Activated naive CD8-positive, alpha-beta T cell treated with anti-CD3 and anti-CD28 coated beads, Interleukin-2, amount 50 U/mL, for 16 hours (primary cell): ENCODE measurements around the gene CDR2L.
"Not testable (repeated sequence)": the region's sequence is repeated elsewhere in the genome, so short reads cannot be mapped to it uniquely, and the experiment has no call there.

ENCODE experiments used
- DNase-seq: peaks from one replicate; pipeline ENCODE4 v3.0.0-alpha.2; 2020; ENCODE audit warnings: low read depth, low spot score

CDR2L gene

DNA sequence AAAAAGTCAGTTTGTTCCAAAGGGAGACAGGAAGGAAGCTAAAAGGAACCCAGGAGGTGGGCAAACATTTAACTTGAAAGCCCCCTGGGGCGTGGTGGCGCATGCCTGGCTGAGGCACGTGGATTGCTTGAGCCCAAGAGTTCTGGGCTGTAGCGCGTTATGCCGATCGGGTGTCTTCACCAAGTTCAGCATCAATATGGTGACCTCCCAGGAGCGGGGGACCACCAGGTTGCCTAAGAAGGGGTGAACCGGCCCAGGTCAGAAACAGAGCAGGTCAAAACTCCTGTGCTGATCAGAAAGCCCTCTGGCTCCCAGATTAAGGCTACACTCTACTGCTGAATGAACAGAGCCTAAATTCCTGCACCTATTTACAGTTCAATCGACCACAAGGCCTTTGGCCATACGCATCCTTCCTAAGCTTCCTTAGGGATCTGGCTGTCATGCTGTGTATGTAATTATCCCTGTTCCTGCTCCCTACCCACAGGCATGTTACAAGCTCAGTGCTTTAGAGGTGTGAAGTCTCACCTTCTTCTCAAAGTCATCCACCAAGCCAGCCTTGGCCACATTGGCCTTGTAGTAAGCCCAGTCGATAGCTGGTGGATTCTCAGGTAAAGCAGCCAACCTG, 54.3 kb downstream of the CDR2L start:
- DNase-seq: no peak

DNA sequence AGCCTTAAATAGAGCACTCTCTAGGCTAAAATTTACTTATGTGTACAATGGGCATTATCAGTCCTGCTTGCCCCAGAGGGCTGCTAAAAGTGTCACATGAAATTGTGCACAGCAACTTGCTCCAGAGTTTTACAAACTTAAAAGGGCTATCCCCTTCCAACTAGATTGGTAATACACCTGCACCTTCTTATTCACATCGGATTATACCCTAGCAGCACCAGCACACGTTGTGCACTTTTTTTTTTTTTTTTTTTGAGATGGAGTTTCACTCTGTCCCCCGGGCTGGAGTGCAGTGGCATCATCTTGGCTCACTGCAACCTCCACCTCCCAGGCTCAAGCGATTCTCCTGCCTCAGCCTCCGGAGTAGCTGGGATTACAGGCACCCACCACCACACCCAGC, 56.4 kb downstream of the CDR2L start:
- not testable (repeated sequence) for DNase-seq

DNA sequence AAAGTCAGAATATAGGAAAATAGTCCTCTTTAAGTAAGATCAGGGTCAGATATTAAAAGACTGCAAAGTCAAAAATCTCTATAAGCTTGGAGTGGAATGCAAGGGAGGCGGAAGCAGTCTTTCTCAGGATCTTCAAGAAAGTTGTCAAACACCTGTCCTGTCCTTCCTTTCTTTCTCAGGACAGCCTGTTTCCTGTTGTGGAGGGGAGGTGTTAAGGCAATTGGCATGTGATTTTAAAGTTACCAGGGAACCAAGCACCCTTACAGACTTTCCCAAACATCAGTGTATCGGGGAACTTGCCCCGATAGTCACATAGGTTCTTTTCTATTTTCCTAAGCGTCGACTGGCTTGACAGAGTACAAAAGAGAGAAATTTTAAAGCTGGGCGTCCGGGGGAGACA, 57.3 kb downstream of the CDR2L start:
- DNase-seq: no peak

GRCh38 chr17:75045946-75046406, 58.5 kb downstream of the CDR2L start:
- not testable (repeated sequence) for DNase-seq

DNA sequence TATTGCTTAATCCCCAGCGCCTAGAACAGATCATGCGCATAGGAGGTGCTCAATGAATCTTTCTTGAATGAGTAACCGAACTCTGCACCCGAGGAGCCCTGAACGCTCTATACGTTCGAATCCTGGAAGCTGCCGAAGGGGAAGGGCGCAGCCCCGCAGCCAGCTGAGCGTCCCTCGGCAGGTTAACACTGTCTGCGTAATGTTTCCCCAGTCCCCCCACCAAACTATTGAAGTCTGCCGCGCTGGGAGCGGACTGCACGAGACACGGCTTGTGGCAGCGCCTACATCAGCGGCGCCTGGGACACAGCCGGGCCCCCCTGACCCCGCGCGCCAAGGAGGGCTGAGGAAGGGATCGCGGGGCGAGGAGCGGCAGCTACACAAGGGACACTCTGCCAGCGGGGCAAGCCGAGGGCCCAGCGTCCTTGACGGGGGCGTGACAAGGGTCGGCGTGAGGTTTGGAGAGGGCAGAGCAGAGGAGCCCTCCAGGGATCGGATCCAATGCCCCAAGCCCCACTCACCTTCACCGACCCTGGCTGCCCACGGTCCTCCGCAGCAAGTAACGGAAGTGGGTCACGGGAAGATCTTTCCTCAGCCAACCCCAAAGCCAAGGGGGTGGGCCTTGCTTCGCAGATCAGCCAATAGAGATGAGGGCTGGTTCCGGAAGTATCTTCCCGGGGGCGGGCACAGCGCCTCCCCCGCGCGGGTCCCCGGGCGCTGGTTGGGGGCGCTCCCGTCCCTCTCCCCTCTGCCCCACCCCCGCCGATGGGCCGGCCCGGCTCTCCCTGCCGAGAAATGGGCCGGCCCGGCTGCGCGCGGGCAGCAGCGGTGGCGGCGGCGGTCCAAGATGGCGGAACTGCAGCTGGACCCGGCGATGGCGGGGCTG, 59.2 kb downstream of the CDR2L start, which contains the start of the genes ATP5PD and KCTD2:
TSS of gene ATP5PD (minus strand) at position 563 of the 883 bp plus-strand sequence. CDS start 4,319 bp downstream, outside the sequence.
TSS of gene KCTD2 (plus strand) at position 819 of the 883 bp plus-strand sequence. CDS start at position 845, 26 bp downstream.
- DNase-seq: peak; percentile 91

DNA sequence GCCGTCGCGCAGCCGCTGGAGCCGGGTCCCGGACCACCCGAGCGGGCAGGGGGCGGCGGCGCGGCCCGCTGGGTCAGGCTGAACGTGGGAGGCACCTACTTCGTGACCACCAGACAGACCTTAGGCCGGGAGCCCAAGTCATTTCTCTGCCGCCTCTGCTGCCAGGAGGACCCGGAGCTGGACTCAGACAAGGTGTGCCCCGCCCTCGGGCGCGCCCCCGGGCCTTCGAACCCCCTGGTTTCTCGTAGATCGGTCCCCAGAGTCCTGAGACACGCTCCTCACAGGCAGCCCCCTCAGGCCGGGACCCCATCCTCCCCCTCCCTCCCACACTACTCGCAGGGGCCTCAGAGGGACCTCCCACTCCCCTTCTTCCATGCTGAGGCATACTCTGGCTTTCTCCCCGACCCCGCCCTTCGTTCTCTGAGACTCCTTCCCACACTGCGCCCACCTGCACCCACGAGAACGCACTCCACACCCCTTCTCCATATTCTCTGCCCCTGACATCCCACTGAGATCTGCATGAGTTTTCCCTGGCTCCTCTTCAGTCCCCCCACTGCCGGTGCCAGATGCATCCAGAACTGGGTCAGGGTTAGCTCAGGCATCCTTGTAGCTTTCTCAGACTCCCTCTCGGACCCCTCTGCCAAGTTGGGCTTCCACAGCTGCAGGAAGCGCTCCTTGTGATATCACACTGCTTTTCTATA, 60.1 kb downstream of the CDR2L start:
- DNase-seq: no peak

DNA sequence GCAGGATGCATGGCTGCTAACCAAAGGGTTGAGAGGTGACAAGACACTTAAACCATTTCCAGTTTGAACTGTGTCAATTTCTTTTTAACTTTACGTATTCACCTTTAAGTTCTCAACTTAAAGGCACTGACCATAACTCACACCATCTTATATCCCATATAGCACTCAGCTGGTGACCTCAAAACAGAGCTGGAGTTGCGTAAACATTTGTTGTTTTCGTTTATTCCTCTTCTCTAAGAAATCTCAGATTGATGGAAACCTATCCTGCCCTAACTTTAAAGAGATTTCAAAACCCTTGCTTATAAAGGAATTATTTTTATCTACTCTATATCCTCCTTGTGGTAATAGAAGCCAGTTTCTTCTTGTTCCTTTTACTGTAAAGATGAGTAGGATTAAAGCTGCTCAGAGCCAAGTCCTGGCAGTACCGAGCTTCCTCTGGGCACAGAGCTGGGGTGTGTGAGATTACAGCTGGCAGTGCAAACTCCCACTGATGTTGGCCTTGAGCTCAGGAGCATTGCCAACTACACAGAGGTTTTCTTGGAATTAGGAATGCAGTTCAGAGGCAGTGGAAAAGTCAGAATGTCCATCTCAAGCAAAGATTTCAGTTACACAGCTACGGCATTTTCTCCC, 60.9 kb downstream of the CDR2L start:
- no peak for DNase-seq

DNA sequence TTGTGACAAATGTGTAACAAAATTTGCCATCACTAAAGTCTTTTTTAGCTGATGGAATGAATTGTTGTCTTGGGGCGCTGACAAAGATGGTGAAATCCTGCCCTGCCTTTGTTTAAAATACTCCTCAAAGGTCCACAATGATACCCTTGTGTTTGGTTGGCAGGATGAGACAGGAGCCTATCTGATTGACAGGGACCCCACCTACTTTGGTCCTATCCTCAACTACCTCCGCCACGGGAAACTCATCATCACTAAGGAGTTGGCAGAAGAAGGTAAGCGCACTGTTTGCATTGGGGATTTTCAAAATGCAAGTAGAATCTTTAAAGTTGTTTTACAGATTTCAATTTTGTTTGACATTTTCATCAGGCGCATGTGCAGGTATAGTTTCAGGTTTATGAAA, 61.6 kb downstream of the CDR2L start:
- no peak for DNase-seq

GRCh38 chr17:75049706-75050105, 62.3 kb downstream of the CDR2L start:
- no peak for DNase-seq

GRCh38 chr17:75051941-75052340, 64.5 kb downstream of the CDR2L start:
- no peak for DNase-seq
